Esophagus muscularis mucosa (tissue), 4 donors: ENCODE data around the gene TAF5L. TPM values are rescaled to one million over a fixed set of nuclear protein-coding genes. Genes with fewer than 3 reads are reported as not detected.

Experiments used
- DNase-seq: peaks from one replicate; pipeline ENCODE4 v3.0.0-alpha.2; 2017; ENCODE audit errors: extremely low spot score
- H3K27ac ChIP-seq, 4 donors: fragments of 200-600 bp; sonication (generic); replicated peaks in 1 of 4; 1 replicate in 3 of 4; 2 replicates in 1 of 4; pipeline ENCODE4 v1.5.1; 2016 to 2019; ENCODE audit warnings: mild to moderate bottlenecking in 1 of 4
- H3K27me3 ChIP-seq, 4 donors: fragments of 200-600 bp; sonication (generic); one replicate each; pipeline versions ENCODE4 v1.5.1 to v1.6.0; 2016 to 2019
- H3K36me3 ChIP-seq, 4 donors: fragments of 200-600 bp; sonication (generic); one replicate each; pipeline ENCODE4 v1.5.1; 2016 to 2019
- H3K4me1 ChIP-seq, 4 donors: fragments of 200-600 bp; sonication (generic); one replicate each; pipeline ENCODE4 v1.5.1; 2016 to 2019
- H3K4me3 ChIP-seq, 4 donors: fragments of 200-600 bp; sonication (generic); 1 replicate in 2 of 4; 2 replicates in 2 of 4; pipeline ENCODE4 v1.5.1; 2016 to 2019; ENCODE audit warnings: mild to moderate bottlenecking in 4 of 4, moderate library complexity in 1 of 4
- H3K9me3 ChIP-seq, 4 donors: fragments of 200-600 bp; sonication (generic); 1 replicate in 3 of 4; 2 replicates in 1 of 4; pipeline ENCODE4 v1.5.1; 2016 to 2019
- CTCF ChIP-seq, 3 experiments: fragments of 200-600 bp in 2 of 3; fragments of 450-650 bp in 1 of 3; sonication (generic) in 2 of 3; IDR thresholded peaks; one replicate each; pipeline ENCODE4 v1.5.1; 2017 to 2019; ENCODE audit warnings: antibody characterized with exemption in 3 of 3, mild to moderate bottlenecking in 2 of 3, moderate library complexity in 1 of 3
- EP300 ChIP-seq: sonication (generic); formaldehyde crosslinking; IDR thresholded peaks from one replicate; pipeline ENCODE4 v1.6.1; 2017; ENCODE audit warnings: antibody characterized with exemption
- POLR2A ChIP-seq: fragments of 450-650 bp; IDR thresholded peaks from one replicate; pipeline ENCODE4 v1.6.1; 2017; ENCODE audit warnings: antibody characterized with exemption, moderate library complexity, mild to moderate bottlenecking, low read depth
- POLR2AphosphoS5 ChIP-seq, 2 donors: sonication (generic); formaldehyde crosslinking; IDR thresholded peaks; one replicate each; pipeline ENCODE4 v1.6.1; 2017; ENCODE audit warnings: antibody characterized with exemption in 2 of 2
- WGBS: methylation state at CpG from one replicate; pipeline ENCODE4 v1.1.5; 2018; 5-methylcytosine and 5-hydroxymethylcytosine counted together
- intact Hi-C: fragments of 100-400 bp; cut with DNase I; formaldehyde crosslinking; loops from one replicate; pipeline ENCODE4 v1.15.1; 2023
- total RNA-seq, 4 donors: library from RNA; depleted of rRNA; stranded (reverse); fragments of >200 nt; gene quantifications; one replicate each; pipeline versions ENCODE4 v1.1.0 to v1.2.1, GENCODE V29; 2016

TAF5L gene
- total RNA-seq, 4 donors from 2014 or later = 18.7 to 29.6 (median 23.4) TPM

- no peaks in the 10 kb centered on the region for H3K36me3 ChIP-seq
- no peak for DNase-seq
- H3K27me3 ChIP-seq = no peaks in the 10 kb centered on the region
- H3K9me3 ChIP-seq = no peaks in the 10 kb centered on the region
- peak overlapping the region; percentile 91 to 94 (median 94) for H3K4me3 ChIP-seq
- H3K27ac ChIP-seq = peak overlapping the region; percentile 90 to 97 (median 96)
- intact Hi-C loops = loop anchor here (1.0 to 5.0 kb wide), 2 partner anchors 41 to 68 kb away; partner anchors contain the start of genes TAF5L and URB2
- TF ChIP-seq POLR2AphosphoS5 (IDR thresholded peaks at IDR 0.05) = no peak
- TF ChIP-seq CTCF (IDR thresholded peaks at IDR 0.05) = peak; percentile 13 to 34 (median 24)
- WGBS = 0% methylated on average over 3 of the region's 59 CpGs
- H3K4me1 ChIP-seq = peaks cover 34 to 60% (median 55%) of the 10 kb centered on the region in 4 donors
Measured at GRCh38 chr1:229557913-229558414, 68.0 kb downstream of the TAF5L start.

- peak overlapping the region; percentile 90 to 97 (median 96) for H3K27ac ChIP-seq
- H3K27me3 ChIP-seq = no peaks in the 10 kb centered on the region
- H3K4me1 ChIP-seq = peaks cover 34 to 62% (median 59%) of the 10 kb centered on the region in 4 donors
- no peak for TF ChIP-seq POLR2A
- TF ChIP-seq CTCF (IDR thresholded peaks at IDR 0.05) = no peak
- peak in 1 of 2 donors; percentile 42 for TF ChIP-seq POLR2AphosphoS5 (IDR thresholded peaks at IDR 0.05)
- no peak for TF ChIP-seq EP300
- WGBS = 24% methylated on average over 5 of the region's 5 CpGs
- peak overlapping the region; percentile 91 to 94 (median 94) for H3K4me3 ChIP-seq
- DNase-seq = no peak
- intact Hi-C loops = loop anchor here (5.0 kb wide), 1 partner anchor 40 kb away; no protein-coding TSS in a partner anchor
- no peaks in the 10 kb centered on the region for H3K36me3 ChIP-seq
- no peaks in the 10 kb centered on the region for H3K9me3 ChIP-seq
Measured at GRCh38 chr1:229557200-229557850, 68.6 kb downstream of the TAF5L start.

GRCh38 chr1:229554886-229555621, 70.9 kb downstream of the TAF5L start:
- 70% methylated on average over 9 of the region's 10 CpGs for WGBS
- TF ChIP-seq POLR2AphosphoS5 (IDR thresholded peaks at IDR 0.05) = no peak
- TF ChIP-seq POLR2A = no peak
- TF ChIP-seq EP300 = no peak
- no peak for TF ChIP-seq CTCF (IDR thresholded peaks at IDR 0.05)
- no peak overlapping the region for H3K27ac ChIP-seq
- peaks cover 43 to 85% (median 79%) of the 10 kb centered on the region in 4 donors for H3K4me1 ChIP-seq
- no peak overlapping the region for H3K4me3 ChIP-seq
- DNase-seq = no peak
- no peaks in the 10 kb centered on the region for H3K9me3 ChIP-seq
- H3K27me3 ChIP-seq = no peaks in the 10 kb centered on the region
- intact Hi-C loops = loop anchor here (5.0 kb wide), 1 partner anchor 38 kb away; no protein-coding TSS in a partner anchor
- H3K36me3 ChIP-seq = no peaks in the 10 kb centered on the region

DNA sequence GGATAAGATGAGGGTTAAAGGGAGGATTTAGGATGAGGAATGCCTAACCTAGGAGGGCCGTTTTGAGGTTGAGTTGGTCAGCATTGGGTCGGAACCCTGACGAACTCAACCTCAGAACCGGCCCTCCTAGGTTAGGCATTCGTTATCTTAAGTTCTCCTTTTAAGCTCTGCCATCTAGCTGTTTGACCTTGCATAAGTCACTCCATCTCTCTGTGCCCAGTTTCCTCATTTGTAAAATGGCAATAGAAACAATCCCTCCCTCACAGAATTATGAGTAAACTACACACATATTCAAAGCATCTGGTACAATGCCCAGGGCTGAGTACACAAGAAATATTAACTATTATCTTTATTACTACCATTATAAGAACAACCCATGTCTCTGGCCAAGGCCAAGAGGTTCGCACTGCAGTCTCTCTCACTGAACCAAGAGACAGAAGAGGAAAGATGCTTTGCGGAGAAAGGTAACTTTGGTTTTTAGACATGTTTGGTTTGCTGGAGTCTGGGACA, 72.2 kb downstream of the TAF5L start:
- no peak for DNase-seq
- intact Hi-C loops = no loop called here
- Histone ChIP-seq H3K4me3 (no peak overlapping the region), H3K9me3 (no peaks in the 10 kb centered on the region), H3K4me1 (peaks cover 43 to 82% (median 73%) of the 10 kb centered on the region in 4 donors), H3K27me3 (no peaks in the 10 kb centered on the region), H3K36me3 (peaks cover 4 to 7% (median 6%) of the 10 kb centered on the region in 4 donors), H3K27ac (peak overlapping the region in 1 of 4 donors; percentile 51)
- WGBS = 91% methylated on average over 7 of the region's 7 CpGs
- TF ChIP-seq EP300 (no peak), POLR2AphosphoS5 (IDR thresholded peaks at IDR 0.05) (no peak), POLR2A (no peak)

- intact Hi-C loops = no loop called here
- DNase-seq = no peak
- Histone ChIP-seq H3K4me3 (no peak overlapping the region), H3K27me3 (no peaks in the 10 kb centered on the region), H3K36me3 (peaks cover 4 to 17% (median 13%) of the 10 kb centered on the region in 4 donors), H3K27ac (peak overlapping the region in 2 of 4 donors; percentile 30 to 51), H3K4me1 (peaks cover 43 to 81% (median 73%) of the 10 kb centered on the region in 4 donors), H3K9me3 (no peaks in the 10 kb centered on the region)
- no peak for TF ChIP-seq POLR2A
- TF ChIP-seq EP300 = no peak
- no peak for TF ChIP-seq POLR2AphosphoS5 (IDR thresholded peaks at IDR 0.05)
- TF ChIP-seq CTCF (IDR thresholded peaks at IDR 0.05) = no peak
- 51% methylated on average over 5 of the region's 5 CpGs for WGBS
Measured at GRCh38 chr1:229552732-229553131, 73.2 kb downstream of the TAF5L start.
